Colonic mucosa (tissue), 4 donors: ENCODE measurements around the gene PITX3. TPM values are rescaled to one million over a fixed set of nuclear protein-coding genes. Genes with fewer than 3 reads are reported as not detected.

Experiments
- DNase-seq: peaks from one replicate; pipeline ENCODE4 v3.0.0-alpha.2; 2020
- H3K27ac ChIP-seq: fragments of 200-600 bp; one replicate; pipeline ENCODE4 v1.8.0; 2021
- H3K27me3 ChIP-seq: fragments of 200-600 bp; one replicate; pipeline ENCODE4 v1.8.0; 2021
- H3K36me3 ChIP-seq: fragments of 200-600 bp; one replicate; pipeline ENCODE4 v1.8.0; 2021
- H3K4me1 ChIP-seq: fragments of 200-600 bp; one replicate; pipeline ENCODE4 v1.8.0; 2021; ENCODE audit warnings: mild to moderate bottlenecking
- H3K4me3 ChIP-seq: fragments of 200-600 bp; one replicate; pipeline ENCODE4 v1.8.0; 2021
- H3K9ac ChIP-seq, 2 donors: one replicate each; pipeline ENCODE4 v1.7.0; 2013; ENCODE audit warnings: control low read depth in 2 of 2, low read depth in 2 of 2, low read length in 2 of 2
- H3K9me3 ChIP-seq: fragments of 200-600 bp; one replicate; pipeline ENCODE4 v1.8.0; 2021
- intact Hi-C: fragments of 100-400 bp; cut with DNase I; formaldehyde crosslinking; loops from one replicate; pipeline ENCODE4 v1.14.1; 2022
- total RNA-seq, 2 donors: library from RNA; stranded (reverse); fragmentation: NEBNext Ultra II Directional in 1 of 2; extraction: Animal tissue kit (Norgen Biotek cat#: 25700) in 1 of 2; gene quantifications; one replicate each; pipeline ENCODE4 v1.2.1, GENCODE V29; 2021
- TF ChIP-seq, protein P1 (sequence below): fragments of 200-600 bp; IDR thresholded peaks from one replicate; pipeline ENCODE4 v1.8.0; 2022; ENCODE audit warnings: antibody characterized with exemption, mild to moderate bottlenecking
- donor health status: healthy.
- donor health status: DM: no; HTN: no; CAD: no.
- donor health status: DM: no; HTN: no; CAD: no.

PITX3 gene
- total RNA-seq, 2 donors from 2014 or later = not detected

DNA sequence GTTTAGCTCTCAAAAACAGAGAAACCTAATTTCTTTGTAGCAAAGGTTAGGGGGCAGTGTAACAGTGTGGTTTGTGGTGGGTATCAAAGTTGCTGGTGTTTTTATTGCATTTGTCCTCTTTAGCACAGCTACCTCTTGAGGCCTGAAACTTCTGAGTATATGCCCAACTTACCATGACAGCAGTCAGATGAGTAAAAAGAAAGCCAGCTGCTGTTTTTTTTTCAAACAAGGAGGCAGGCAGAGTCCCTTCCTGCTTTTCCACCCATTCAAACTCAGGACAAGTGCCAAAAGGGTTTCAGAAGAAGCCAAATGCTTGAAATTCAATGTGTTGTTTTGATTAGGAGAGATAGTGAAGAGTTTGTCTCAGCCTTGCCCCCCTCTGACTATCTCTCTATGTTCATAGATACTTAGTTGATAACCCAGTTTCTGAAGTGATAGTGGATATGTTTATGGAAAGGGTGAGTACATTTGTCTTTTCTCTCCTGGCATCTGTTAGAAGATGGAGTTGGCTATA, 27.1 kb upstream of the PITX3 start:
- Histone ChIP-seq H3K9me3 (no peaks in the 10 kb centered on the region), H3K4me3 (no peak overlapping the region), H3K9ac (no peak overlapping the region), H3K36me3 (no peaks in the 10 kb centered on the region), H3K27me3 (no peaks in the 10 kb centered on the region), H3K27ac (no peak overlapping the region), H3K4me1 (no peaks in the 10 kb centered on the region)
- intact Hi-C loops = no loop called here
- no peak for DNase-seq
- TF ChIP-seq, protein P1, sequence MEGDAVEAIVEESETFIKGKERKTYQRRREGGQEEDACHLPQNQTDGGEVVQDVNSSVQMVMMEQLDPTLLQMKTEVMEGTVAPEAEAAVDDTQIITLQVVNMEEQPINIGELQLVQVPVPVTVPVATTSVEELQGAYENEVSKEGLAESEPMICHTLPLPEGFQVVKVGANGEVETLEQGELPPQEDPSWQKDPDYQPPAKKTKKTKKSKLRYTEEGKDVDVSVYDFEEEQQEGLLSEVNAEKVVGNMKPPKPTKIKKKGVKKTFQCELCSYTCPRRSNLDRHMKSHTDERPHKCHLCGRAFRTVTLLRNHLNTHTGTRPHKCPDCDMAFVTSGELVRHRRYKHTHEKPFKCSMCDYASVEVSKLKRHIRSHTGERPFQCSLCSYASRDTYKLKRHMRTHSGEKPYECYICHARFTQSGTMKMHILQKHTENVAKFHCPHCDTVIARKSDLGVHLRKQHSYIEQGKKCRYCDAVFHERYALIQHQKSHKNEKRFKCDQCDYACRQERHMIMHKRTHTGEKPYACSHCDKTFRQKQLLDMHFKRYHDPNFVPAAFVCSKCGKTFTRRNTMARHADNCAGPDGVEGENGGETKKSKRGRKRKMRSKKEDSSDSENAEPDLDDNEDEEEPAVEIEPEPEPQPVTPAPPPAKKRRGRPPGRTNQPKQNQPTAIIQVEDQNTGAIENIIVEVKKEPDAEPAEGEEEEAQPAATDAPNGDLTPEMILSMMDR = no peak

DNA sequence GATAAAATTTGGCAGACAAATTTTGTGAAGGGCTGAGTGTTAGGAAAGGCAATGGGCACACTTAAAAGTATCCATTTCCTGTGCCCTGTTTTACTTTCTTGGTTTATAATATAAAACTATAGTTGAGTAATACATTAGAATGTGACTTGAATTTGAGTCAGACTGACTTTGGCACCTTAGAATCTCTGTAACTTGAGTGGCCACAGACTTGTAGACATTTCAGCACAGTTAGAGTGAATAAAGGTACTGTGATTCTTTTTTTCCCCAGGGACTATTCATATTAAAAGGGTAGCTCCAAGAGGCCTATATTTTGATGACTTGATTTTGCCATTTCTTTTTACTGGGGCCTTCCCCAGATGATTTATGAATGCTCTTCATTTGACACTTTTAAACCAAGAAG, 26.4 kb upstream of the PITX3 start:
- TF ChIP-seq, protein P1 = no peak
- H3K27ac ChIP-seq = no peak overlapping the region
- intact Hi-C loops = no loop called here
- H3K9ac ChIP-seq = no peak overlapping the region
- H3K27me3 ChIP-seq = no peaks in the 10 kb centered on the region
- no peak overlapping the region for H3K4me3 ChIP-seq
- no peaks in the 10 kb centered on the region for H3K4me1 ChIP-seq
- H3K36me3 ChIP-seq = no peaks in the 10 kb centered on the region
- no peaks in the 10 kb centered on the region for H3K9me3 ChIP-seq
- no peak for DNase-seq

DNA sequence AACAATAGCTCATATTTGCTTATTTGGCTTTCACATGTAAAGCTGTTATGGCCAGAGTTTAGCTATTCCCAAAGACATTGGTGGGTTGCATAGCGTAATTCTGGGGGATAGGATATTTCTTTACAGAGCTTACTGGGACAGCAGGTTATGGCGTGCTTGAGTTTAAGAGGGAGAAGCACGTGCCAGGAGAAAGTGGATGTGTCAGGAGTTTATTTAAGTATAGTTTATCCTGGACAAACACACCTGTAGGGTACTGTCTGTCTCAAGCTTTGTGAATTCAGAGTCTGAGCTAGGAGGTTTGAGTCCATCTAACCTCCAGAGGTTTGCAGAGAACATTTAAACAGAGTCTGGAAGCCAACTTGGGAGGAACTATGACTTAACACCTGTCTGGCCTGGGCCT, 25.4 kb upstream of the PITX3 start:
- TF ChIP-seq, protein P1 = no peak
- intact Hi-C loops = no loop called here
- no peaks in the 10 kb centered on the region for H3K4me1 ChIP-seq

DNA sequence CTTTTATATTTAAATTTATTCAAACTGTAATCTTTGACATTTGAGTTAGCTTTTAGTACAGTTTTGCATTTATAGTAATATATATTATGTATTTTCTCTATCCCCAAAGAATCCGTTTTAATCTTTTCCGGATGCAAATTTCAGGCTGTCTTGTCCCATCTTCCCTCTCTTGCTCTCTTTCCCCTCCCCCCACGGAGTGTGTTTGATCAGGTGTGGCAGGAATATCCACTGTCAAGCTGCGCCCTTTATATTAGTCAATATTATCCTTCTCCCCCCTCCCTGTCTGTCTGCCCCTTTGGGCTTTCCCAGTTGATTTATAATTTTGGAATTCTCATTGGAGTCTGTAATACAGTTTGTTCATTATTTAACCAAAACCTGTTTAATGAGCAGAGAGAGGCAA, 23.1 kb upstream of the PITX3 start:
- no peak for DNase-seq
- Histone ChIP-seq H3K9me3 (no peaks in the 10 kb centered on the region), H3K27ac (no peak overlapping the region), H3K27me3 (no peaks in the 10 kb centered on the region), H3K4me3 (no peak overlapping the region), H3K36me3 (peaks cover 4% of the 10 kb centered on the region), H3K9ac (no peak overlapping the region), H3K4me1 (no peaks in the 10 kb centered on the region)
- TF ChIP-seq, protein P1 = no peak
- intact Hi-C loops = no loop called here

More for the DNA sequence above, 25.4 kb upstream of the PITX3 start:
- Histone ChIP-seq H3K4me3 (no peak overlapping the region), H3K9me3 (no peaks in the 10 kb centered on the region), H3K9ac (no peak overlapping the region), H3K36me3 (no peaks in the 10 kb centered on the region), H3K27ac (no peak overlapping the region), H3K27me3 (no peaks in the 10 kb centered on the region)
- no peak for DNase-seq

DNA sequence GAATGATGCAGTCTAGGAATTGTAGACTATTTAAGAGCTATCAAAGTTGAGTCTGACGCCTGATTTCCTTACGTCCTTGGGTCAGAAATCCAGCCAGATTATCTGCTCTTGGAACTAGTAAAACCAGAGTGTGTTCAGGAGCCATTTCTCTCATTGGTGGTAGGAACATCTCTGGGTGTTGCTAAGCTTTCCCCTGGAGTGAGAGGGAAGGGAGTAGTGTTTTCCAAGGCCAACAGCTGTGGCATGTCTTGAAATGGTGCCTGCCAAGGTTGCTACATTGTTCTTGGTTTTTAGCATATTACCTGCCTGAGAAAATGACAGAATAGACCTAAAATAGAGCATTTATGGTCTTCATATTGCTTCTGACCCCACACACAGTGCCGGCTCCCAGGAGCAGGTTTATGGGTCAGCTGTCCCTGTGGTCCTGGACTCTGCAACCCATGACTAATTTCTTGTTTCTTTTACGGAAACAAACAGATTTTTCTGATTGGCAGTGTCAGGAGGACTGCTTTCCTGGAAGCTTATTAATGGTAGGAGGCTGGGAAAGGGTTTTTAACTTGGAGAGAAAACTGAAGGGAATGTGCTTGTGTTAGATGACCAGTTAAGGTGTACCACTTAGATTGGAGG, 21.5 kb upstream of the PITX3 start:
- no peaks in the 10 kb centered on the region for H3K27me3 ChIP-seq
- TF ChIP-seq, protein P1 = no peak
- intact Hi-C loops = no loop called here
- H3K4me1 ChIP-seq = no peaks in the 10 kb centered on the region
- H3K9ac ChIP-seq = no peak overlapping the region
- H3K9me3 ChIP-seq = no peaks in the 10 kb centered on the region
- DNase-seq = no peak
- H3K27ac ChIP-seq = no peak overlapping the region
- H3K36me3 ChIP-seq = peaks cover 12% of the 10 kb centered on the region
- no peak overlapping the region for H3K4me3 ChIP-seq
